Stimulated activated CD8-positive, alpha-beta memory T cell treated with anti-CD3 and anti-CD28 coated beads, Interleukin-15, amount 100 ng/mL, for 4 hours (primary cell): ENCODE results near the gene ENHO.

ENCODE experiments used
- DNase-seq, 2 donors: peaks; one replicate each; pipeline ENCODE4 v3.0.0-alpha.2; 2020; ENCODE audit warnings: low read depth in 2 of 2

The ENHO gene

GRCh38 chr9:34522971-34523797 is at the start of gene ENHO:
TSS of gene ENHO (minus strand) at chr9:34522990. CDS start at chr9:34521695, 1,295 bp downstream.
- peak; percentile 63 to 81 for DNase-seq

- no peak for DNase-seq
These were observed 49.3 kb upstream of the ENHO start for GRCh38 chr9:34572092-34572491.

- no peak for DNase-seq
These were observed 48.7 kb upstream of the ENHO start for GRCh38 chr9:34571481-34571810.

GRCh38 chr9:34570809-34571480 is 48.2 kb upstream of the ENHO start:
- no peak for DNase-seq

- DNase-seq: no peak
These were observed 47.6 kb upstream of the ENHO start for GRCh38 chr9:34570376-34570775.

GRCh38 chr9:34568774-34569173 is 46.0 kb upstream of the ENHO start:
- no peak for DNase-seq

- DNase-seq: no peak
These were observed 45.3 kb upstream of the ENHO start for GRCh38 chr9:34568133-34568532.

GRCh38 chr9:34566972-34567371 is 44.2 kb upstream of the ENHO start:
- DNase-seq: no peak

- DNase-seq: no peak
These were observed 43.5 kb upstream of the ENHO start for GRCh38 chr9:34566322-34566721.

GRCh38 chr9:34565856-34566255 is 43.1 kb upstream of the ENHO start:
- no peak for DNase-seq

- DNase-seq: no peak
These were observed 41.8 kb upstream of the ENHO start for GRCh38 chr9:34564617-34565016.

GRCh38 chr9:34563262-34563661 is 40.5 kb upstream of the ENHO start:
- no peak for DNase-seq

- DNase-seq: no peak
These were observed 39.5 kb upstream of the ENHO start for GRCh38 chr9:34562135-34562745.

GRCh38 chr9:34560599-34561214 is 37.9 kb upstream of the ENHO start:
- DNase-seq: no peak

- no peak for DNase-seq
These were observed 37.0 kb upstream of the ENHO start for GRCh38 chr9:34559624-34560455.

GRCh38 chr9:34558919-34559623 is 36.3 kb upstream of the ENHO start:
- no peak for DNase-seq

- no peak for DNase-seq
These were observed 35.6 kb upstream of the ENHO start for GRCh38 chr9:34558364-34558763.

GRCh38 chr9:34557426-34558321 is 34.9 kb upstream of the ENHO start:
- DNase-seq: no peak

GRCh38 chr9:34556949-34557348 is 34.2 kb upstream of the ENHO start:
- DNase-seq: no peak

GRCh38 chr9:34555936-34556525 is 33.2 kb upstream of the ENHO start:
- no peak for DNase-seq
